ENCODE results near the gene CCS.
"Not testable (repeated sequence)": the region's sequence is repeated elsewhere in the genome, so short reads cannot be mapped to it uniquely, and the experiment has no call there.

CCS gene

DNA sequence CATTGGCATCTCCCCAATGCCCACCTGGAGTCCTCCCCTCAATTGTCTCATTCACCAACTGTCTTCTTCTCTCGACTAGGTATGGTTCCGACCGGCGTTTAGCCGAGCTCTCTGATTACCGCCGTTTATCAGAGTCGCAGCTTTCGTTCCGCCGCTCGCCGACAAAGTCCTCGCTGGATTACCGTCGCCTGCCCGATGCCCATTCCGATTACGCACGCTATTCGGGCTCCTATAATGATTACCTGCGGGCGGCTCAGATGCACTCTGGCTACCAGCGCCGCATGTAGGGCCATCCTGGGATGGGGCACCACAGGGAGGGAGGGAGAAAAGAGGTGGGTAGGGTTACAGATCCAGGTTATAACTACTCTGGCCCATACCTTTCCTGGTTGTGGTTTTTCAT is 33.4 kb downstream of the CCS start:
- no peak for DNase-seq (ENCODE audit: low read depth)

DNA sequence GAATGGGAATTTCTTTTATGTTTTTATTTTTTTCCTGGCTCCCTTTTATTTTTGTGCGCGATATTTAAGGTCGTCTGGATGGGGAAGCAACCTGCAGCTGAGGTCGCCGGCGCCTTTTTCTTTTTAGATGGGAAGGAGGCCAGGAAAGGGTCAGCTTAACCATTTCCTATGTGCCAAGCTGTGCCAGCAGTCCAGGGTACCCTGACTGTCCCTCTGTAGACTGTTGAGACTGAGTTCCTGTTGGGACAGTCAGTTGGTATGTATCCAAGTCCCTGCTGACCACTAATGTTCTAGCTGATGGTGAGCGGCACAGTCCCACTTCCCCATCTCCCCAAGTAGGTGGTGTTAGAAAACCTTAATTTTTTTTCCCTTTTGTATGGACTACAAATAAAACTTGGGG is 33.9 kb downstream of the CCS start:
- no peak for DNase-seq (ENCODE audit: low read depth)

DNA sequence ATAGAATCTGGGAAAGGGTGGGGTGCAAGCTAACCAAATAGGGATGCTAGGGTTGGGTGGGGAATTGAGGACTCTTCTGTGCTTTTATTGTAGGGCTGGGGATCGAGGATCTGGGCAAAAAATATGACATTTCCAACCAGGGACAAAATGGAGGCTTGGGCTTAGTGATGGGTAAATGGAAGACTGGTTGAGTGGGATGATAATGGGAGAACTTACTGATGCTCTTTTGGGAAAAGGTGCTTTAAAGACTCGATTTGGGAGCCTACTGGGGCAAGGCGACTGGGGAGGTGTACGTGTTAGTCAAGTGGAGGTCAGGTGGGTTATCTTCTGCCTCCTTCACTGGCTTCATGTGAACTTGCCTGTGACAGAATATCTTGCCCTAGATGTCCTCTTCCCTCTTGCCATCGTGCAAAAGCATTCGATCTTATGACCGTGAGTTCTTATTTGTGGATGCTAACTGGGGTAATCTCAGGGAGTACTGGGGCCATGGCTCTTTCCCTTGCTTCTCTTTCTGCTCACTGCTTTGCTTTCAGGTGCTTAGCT is 35.1 kb downstream of the CCS start:
- no peak for DNase-seq (ENCODE audit: low read depth)

DNA sequence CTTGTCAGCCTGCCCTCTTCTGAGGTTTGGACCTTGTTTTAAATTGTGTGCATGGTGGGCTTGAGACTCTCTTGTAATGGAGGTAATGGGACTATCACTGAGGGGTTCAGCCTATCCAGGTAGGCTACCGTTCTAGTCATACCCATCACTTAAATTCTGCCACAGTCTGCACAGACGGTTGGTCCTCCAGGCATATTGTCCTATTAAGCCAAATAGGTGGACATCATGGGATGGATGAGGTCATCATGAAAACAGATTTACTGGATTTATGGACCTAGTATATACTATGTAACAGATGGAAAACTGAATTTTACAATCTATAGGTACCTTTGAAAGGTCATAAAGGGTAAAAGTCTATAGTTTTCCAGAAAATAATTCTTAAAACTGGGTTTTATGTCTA is 36.4 kb downstream of the CCS start:
- DNase-seq (ENCODE audit: low read depth) = no peak

DNA sequence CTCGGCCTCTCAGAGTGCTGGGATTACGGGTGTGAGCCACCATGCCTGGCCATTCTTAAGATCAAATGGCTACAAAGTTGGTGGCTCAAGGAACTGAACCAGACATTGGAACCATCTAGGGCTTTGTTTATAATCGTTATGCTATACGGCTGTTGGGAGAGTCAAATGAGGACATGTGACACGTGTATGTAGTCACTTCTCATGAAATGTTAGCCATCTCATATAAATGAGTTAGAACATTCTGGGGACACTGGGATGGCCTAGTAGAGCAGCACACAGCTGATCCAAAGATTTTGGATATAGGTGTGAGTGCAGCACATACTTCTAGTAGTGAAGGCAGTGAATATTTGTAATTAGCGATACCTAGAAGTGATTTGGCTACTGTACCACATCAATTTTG is 38.9 kb downstream of the CCS start:
- DNase-seq (ENCODE audit: low read depth) = no peak

DNA sequence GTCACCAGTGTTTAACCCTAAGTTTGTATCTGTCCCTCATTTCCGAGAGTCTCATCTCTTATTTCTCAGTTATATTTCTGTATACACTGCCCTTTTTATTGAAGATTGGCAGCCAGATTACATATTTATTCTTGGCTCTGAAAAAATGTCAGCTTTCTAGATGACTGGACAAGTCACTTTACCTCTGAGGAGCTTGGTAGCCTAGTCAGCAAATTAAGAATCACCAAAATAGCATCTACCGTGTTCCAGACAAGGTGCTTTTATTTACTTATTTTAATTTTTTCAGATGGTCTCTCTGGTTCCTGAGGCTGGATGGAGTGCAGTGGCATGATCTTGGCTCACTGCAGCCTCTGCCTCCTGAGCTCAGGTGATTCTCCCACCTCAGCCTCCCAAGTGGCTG is 40.0 kb downstream of the CCS start:
- DNase-seq (ENCODE audit: low read depth) = no peak

DNA sequence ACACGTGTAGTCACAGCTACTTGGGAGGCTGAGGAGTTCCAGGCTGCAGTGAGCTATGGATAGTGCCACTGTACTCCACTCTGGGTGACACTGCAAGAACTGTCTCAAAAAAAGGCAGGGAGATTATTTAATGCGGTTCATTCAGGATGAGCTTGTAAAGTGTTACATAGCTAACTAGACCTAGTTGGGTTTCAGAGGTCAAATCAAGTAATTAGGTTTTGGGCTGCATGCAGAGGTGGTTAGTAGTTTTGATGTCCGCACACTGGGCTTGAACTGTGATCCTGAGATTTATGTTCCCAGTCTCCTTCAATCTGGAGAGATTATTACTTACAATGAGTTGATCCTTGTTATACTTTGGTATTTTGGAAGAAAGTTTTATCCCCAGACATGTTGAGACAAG is 43.4 kb downstream of the CCS start:
- no peak for DNase-seq (ENCODE audit: low read depth)

DNA sequence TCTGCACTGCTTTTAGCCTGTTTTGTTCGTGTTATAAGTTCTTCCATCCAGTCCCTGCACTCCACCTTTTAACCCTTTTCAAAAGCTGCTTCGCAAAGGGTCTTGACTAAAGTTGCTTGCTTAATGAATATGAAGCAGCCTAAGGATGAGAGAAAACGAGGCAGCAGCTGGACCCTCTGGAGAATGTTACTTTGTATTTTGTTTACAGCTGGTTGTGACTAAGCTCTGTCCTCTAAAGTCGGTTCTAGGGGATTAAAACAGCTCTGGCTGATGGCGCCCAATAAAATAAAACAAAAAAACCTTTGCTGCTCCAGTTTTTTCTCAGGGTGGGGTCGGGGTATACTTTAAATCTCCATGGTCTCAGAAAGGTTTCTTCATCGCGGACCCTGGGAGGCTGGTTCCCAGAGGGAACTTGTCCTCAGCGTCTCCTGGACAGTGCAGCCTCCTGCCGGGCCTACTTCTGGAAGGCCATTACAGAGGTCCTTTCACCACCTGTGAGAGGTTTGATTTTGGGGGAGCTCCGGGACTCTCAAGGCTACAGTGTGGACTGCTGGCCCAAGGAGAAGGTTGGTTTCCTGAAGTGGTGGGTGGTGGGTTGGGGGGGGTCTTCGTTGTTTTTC is 44.7 kb downstream of the CCS start:
- DNase-seq (ENCODE audit: low read depth) = no peak

DNA sequence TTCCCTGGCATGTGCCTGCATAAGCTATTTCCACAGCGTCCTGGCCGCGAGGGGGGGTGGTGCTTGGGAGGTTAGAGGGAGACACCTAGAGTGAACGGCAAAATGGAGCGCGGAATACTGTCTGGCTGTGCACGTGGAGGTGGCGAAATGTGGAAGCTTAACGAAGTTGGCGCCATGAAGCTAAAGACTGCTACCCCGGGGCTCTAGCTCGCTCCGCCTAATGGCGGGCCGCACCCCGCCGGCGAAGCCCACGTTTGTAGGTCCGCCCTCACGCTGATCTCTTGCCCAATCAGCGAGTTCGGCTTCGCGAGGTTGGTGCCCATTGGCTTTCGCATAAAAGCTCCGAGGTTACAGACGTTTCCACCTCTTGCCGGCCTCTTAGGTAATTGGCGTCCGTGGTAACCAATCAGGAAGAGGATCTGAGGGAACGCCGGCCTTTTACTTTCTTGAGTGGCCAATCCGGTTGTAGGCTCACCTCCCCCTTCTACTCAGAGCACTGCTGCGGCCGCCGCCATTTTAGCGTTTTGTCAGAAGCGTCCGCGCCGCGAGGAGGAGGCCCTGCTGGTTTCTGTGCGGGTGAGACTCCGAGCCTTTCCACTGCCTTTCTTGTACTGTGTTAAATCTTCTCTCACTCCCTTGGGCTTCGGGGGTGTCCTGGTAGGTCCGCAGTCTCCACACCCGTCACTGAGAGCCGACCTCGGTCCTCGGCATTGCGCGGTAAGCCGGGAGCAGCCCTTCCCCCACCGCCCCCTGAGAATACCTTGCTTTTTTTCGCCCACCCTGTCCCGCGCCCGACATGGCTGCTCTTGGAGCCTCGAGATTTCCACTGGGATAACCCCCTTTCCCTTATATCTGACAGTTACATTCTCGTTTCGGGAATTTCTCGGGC is 45.4 kb downstream of the CCS start, which contains the start of gene RBM4:
RBM4 (plus strand) TSS at position 527 of the 889 bp plus-strand sequence. CDS start 1,009 bp downstream, outside the sequence.
- DNase-seq (ENCODE audit: low read depth) = peak; percentile 89

DNA sequence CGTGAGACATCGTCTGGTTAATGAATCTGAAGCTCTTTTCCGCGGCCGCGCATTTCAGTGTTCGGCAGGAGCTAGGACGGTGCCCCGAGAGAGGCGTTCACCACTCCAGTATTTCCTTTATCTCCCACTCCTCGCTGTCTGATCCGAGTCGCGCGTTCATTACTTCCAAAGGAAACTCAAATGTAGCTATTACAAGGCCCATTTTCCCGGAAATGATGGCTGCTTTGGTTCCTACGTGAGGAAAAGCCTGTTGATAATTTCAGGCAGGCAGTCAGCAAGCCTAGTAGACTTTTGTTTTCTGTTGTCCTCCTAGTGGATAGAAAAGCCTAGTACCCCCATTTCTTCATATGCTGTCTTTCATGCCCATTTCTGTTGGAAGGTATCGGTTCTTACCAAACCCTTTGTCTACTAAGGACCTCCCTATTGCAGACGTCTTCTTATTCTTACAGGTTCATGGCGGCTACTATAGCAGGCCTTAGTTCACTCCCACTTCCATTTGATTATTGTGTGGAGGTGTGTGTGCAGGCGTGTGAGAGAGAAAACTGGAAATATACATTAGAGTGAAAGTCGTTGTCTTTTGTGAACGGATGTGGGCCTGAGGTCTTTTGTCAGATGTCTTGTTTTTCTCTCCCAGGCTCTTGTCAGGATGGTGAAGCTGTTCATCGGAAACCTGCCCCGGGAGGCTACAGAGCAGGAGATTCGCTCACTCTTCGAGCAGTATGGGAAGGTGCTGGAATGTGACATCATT is 46.3 kb downstream of the CCS start:
- DNase-seq (ENCODE audit: low read depth) = peak; percentile 12

DNA sequence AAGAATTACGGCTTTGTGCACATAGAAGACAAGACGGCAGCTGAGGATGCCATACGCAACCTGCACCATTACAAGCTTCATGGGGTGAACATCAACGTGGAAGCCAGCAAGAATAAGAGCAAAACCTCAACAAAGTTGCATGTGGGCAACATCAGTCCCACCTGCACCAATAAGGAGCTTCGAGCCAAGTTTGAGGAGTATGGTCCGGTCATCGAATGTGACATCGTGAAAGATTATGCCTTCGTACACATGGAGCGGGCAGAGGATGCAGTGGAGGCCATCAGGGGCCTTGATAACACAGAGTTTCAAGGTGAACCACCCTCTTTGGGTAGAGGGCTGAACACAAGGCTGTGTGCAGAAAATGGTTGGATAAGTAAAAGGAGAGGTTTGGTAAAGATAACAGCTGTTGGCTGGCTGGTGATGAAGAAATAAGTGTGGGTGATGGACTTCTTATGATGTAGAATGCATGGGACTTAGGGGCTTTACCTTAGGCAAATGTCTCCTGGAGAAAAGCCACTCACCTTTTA is 46.9 kb downstream of the CCS start:
- not testable (repeated sequence) for DNase-seq (ENCODE audit: low read depth)

DNA sequence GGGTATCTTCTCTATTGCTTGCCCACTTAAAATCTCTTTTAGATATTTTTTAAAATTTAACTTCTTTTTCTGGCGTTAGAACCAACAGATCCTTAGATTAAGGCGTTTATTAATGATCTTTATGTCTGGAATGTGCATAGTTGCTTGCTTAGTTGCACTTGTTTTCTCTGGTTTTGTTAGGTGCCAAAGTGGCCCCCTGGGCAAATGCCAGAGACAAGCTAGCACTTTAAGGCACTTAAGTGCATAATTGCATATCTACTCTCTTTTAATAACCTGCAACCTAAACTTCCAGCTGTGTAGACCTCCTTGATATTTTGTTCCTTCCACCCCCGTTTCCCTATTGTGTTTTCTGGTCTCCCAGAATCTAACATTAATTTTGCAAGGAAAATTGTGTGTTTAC is 48.8 kb downstream of the CCS start:
- DNase-seq (ENCODE audit: low read depth) = no peak

DNA sequence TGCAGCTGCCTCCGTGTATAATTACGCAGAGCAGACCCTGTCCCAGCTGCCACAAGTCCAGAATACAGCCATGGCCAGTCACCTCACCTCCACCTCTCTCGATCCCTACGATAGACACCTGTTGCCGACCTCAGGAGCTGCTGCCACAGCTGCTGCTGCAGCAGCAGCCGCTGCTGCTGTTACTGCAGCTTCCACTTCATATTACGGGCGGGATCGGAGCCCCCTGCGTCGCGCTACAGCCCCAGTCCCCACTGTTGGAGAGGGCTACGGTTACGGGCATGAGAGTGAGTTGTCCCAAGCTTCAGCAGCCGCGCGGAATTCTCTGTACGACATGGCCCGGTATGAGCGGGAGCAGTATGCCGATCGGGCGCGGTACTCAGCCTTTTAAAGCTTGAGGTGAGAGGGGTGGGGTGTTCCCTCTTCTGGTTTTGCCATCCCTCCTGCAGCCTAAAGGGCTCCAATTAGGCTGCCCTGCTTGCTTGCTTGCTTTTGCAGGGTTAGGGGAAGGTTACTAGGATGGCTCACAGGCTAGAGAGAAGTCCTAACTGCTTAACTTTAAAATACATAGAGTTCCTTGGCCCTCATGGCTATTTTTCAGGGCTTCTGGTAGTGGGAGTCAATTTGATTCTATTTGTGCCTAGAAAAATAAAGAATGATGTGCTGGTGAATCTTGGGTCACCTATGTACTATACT is 50.9 kb downstream of the CCS start:
- no peak for DNase-seq (ENCODE audit: low read depth)

DNA sequence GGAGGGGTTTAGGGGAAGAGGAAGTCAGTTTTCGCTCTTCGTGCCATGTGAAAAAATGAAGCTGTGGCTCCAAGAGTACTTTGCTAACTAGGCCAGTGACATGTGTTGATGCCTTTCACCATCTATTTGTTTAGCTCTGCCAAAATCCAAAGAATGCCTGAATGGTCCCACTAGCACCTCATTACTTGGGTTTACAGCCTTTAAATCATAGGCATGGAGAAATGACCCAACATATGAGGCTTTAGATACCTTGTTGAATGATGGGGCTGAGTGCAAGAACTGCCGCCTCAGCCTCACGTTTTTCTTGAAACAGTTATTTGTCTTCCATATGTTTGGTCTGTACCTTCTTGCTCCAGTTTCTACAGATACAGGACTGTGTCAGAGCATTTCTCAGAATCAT is 53.8 kb downstream of the CCS start:
- DNase-seq (ENCODE audit: low read depth) = no peak

DNA sequence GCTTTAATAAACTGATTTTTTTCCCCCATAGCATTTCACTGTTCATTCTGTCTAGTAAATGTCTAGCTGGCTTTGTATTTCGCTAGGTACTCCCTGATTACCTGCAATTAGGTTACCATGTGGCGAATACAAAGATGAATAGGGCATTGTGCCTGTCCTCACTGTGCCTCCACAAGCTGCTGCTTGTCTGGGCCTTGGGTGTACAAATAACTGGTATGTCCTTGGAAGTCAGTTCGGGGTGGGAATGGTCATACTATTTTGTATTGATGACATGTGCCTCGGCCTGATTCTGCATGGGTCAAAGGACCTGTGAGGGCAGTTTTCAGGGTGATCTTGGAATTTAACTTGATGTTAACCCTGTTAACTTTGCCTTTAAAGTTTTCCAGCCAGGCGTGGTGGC is 56.9 kb downstream of the CCS start:
- DNase-seq (ENCODE audit: low read depth) = no peak

DNA sequence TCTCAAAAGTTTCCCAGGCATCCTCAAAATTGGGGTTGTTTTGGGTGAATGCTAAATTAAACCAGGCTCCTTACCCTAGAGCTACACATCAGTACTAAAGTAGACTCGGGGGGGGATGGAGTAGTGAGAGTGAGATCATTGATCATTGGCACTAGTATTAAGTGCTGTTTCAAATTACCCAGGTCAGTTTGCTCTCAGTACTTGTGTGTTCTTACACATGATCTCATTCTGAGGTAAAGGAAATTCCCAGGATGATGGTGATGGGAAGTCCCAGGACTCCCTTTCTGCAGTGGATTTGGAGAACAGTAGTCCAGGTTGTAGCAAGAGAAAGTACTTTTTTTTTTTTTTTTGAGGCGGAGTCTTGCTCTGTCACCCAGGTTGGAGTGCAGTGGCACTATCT is 58.0 kb downstream of the CCS start:
- DNase-seq (ENCODE audit: low read depth) = no peak

DNA sequence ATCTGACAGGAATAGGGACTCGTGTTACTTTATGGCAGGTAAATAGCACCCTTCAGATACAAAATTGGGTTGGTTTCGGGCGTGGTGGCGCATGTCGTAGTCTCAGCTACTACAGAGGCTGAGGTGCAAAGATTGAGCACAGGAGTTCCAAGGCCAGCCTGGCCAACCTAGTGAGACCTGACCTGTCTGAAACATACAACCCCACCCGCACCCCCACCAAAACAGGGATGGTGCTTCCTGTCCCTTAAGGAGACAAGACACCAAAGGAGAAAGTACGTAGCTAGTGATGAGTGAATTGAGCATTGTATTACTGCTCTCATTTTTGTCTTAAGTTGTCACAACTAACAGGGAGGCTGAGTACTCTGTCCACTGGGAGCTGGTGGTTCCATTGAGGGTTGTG is 59.7 kb downstream of the CCS start:
- no peak for DNase-seq (ENCODE audit: low read depth)

DNA sequence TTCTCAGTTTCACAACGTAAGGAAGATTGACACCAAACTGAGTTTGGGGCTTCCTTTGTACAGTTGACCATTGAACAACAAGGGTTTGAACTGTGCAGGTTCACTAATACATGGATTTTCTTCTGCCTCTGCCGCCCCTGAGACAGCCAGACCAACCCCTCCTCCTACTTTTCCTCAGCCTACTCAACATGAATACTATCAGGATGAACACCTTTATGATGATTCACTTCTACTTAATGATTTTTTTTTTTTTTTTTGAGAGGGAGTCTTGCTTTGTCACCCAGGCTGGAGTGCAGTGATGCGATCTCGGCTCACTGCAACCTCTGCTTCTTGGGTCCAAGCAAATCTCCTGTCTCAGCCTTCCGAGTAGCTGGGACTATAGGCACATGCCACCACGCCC is 60.1 kb downstream of the CCS start:
- no peak for DNase-seq (ENCODE audit: low read depth)

All from activated T-helper 9 cell treated with anti-CD3 and anti-CD28 coated beads, Interleukin-2, amount 50 U/mL, for 16 hours (primary cell).